SK-N-SH (cell line): ENCODE results near the gene CLIC6.

Experiments
- CHD2 ChIP-seq: fragments of 150-350 bp; IDR thresholded peaks from 2 replicates; pipeline ENCODE4 v1.6.1; 2018; ENCODE audit warnings: low read length; ENCODE audit not compliant: partially characterized antibody
- EP300 ChIP-seq, 2 experiments: IDR thresholded peaks; 2 replicates each; pipeline versions ENCODE4 v1.4.0 to v1.6.1; 2012; ENCODE audit warnings: borderline replicate concordance in 1 of 2, low read depth in 1 of 2, low read length in 1 of 2
- EZH2phosphoT487 ChIP-seq: fragments of 200-600 bp; sonication (generic); IDR thresholded peaks from 2 replicates; pipeline ENCODE4 v1.6.1; 2017; ENCODE audit warnings: low read depth, mixed run types, mild to moderate bottlenecking, antibody characterized with exemption, moderate library complexity, borderline replicate concordance
- JUND ChIP-seq: IDR thresholded peaks from 2 replicates; pipeline ENCODE4 v1.4.0; 2012
- POLR2AphosphoS5 ChIP-seq: IDR thresholded peaks from 2 replicates; pipeline ENCODE4 v1.6.1; 2012; ENCODE audit warnings: low read depth, low read length
- RFX5 ChIP-seq: IDR thresholded peaks from 2 replicates; pipeline ENCODE4 v1.6.1; 2012; ENCODE audit warnings: mild to moderate bottlenecking, improper control_type of control experiment, low read length
- SIN3A ChIP-seq: IDR thresholded peaks from 2 replicates; pipeline ENCODE4 v1.6.1; 2012; ENCODE audit warnings: low read depth, mild to moderate bottlenecking, low read length, moderate library complexity, borderline replicate concordance
- TAF1 ChIP-seq: IDR thresholded peaks from 2 replicates; pipeline ENCODE4 v1.6.1; 2012; ENCODE audit warnings: low read depth, mild to moderate bottlenecking, low read length, moderate library complexity, borderline replicate concordance
- YY1 ChIP-seq: IDR thresholded peaks from 2 replicates; pipeline ENCODE4 v1.4.0; 2012; ENCODE audit warnings: low read depth, mild to moderate bottlenecking
- TF ChIP-seq, protein P1 (sequence below): fragments of 200-600 bp; sonication (generic); IDR thresholded peaks from 2 replicates; pipeline ENCODE4 v1.6.1; 2017; ENCODE audit warnings: antibody characterized with exemption, mild to moderate bottlenecking, moderate library complexity
- TF ChIP-seq, protein P2 (sequence below): IDR thresholded peaks from 2 replicates; pipeline ENCODE4 v1.6.1; 2012; ENCODE audit warnings: mild to moderate bottlenecking, low read depth, low read length, moderate library complexity
- TF ChIP-seq, protein P3 (sequence below): fragments of 150-350 bp; IDR thresholded peaks from 2 replicates; pipeline ENCODE4 v1.6.1; 2016; ENCODE audit warnings: mild to moderate bottlenecking, low read depth, low read length
- TF ChIP-seq, protein P4 (sequence below): IDR thresholded peaks from 2 replicates; pipeline ENCODE4; 2012

DNA sequence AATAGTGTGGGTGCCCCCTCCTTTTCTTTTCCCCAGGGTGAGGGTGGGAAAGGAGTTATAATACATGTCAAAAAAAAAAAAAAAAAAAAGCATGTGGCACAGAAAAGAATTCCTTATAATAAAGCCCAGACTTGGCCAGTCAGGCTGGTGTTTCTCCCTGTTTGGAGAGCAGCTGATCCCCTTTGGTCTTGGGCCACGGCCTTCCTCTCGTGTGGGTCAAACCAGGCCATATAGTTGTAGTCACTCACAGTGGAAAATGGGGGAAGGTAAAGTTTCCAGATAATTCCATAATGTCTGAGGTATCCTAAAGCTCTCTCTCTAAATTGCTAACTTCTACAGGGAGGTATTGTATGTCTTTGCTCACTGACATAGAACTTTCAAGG is 22.0 kb downstream of the CLIC6 start:
- TF ChIP-seq, protein P1, sequence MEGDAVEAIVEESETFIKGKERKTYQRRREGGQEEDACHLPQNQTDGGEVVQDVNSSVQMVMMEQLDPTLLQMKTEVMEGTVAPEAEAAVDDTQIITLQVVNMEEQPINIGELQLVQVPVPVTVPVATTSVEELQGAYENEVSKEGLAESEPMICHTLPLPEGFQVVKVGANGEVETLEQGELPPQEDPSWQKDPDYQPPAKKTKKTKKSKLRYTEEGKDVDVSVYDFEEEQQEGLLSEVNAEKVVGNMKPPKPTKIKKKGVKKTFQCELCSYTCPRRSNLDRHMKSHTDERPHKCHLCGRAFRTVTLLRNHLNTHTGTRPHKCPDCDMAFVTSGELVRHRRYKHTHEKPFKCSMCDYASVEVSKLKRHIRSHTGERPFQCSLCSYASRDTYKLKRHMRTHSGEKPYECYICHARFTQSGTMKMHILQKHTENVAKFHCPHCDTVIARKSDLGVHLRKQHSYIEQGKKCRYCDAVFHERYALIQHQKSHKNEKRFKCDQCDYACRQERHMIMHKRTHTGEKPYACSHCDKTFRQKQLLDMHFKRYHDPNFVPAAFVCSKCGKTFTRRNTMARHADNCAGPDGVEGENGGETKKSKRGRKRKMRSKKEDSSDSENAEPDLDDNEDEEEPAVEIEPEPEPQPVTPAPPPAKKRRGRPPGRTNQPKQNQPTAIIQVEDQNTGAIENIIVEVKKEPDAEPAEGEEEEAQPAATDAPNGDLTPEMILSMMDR, result no peak
- TF ChIP-seq CHD2, result no peak
- no peak for TF ChIP-seq TAF1
- no peak for TF ChIP-seq RFX5
- TF ChIP-seq EP300 (IDR thresholded peaks at IDR 0.05; ENCODE audit: borderline replicate concordance in 1 of 2, low read depth in 1 of 2, low read length in 1 of 2), result no peak
- TF ChIP-seq, protein P2, sequence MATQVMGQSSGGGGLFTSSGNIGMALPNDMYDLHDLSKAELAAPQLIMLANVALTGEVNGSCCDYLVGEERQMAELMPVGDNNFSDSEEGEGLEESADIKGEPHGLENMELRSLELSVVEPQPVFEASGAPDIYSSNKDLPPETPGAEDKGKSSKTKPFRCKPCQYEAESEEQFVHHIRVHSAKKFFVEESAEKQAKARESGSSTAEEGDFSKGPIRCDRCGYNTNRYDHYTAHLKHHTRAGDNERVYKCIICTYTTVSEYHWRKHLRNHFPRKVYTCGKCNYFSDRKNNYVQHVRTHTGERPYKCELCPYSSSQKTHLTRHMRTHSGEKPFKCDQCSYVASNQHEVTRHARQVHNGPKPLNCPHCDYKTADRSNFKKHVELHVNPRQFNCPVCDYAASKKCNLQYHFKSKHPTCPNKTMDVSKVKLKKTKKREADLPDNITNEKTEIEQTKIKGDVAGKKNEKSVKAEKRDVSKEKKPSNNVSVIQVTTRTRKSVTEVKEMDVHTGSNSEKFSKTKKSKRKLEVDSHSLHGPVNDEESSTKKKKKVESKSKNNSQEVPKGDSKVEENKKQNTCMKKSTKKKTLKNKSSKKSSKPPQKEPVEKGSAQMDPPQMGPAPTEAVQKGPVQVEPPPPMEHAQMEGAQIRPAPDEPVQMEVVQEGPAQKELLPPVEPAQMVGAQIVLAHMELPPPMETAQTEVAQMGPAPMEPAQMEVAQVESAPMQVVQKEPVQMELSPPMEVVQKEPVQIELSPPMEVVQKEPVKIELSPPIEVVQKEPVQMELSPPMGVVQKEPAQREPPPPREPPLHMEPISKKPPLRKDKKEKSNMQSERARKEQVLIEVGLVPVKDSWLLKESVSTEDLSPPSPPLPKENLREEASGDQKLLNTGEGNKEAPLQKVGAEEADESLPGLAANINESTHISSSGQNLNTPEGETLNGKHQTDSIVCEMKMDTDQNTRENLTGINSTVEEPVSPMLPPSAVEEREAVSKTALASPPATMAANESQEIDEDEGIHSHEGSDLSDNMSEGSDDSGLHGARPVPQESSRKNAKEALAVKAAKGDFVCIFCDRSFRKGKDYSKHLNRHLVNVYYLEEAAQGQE, result no peak
- no peak for TF ChIP-seq POLR2AphosphoS5
- no peak for TF ChIP-seq YY1
- TF ChIP-seq, protein P3, sequence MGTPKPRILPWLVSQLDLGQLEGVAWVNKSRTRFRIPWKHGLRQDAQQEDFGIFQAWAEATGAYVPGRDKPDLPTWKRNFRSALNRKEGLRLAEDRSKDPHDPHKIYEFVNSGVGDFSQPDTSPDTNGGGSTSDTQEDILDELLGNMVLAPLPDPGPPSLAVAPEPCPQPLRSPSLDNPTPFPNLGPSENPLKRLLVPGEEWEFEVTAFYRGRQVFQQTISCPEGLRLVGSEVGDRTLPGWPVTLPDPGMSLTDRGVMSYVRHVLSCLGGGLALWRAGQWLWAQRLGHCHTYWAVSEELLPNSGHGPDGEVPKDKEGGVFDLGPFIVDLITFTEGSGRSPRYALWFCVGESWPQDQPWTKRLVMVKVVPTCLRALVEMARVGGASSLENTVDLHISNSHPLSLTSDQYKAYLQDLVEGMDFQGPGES, result no peak
- TF ChIP-seq JUND, result no peak
- TF ChIP-seq EZH2phosphoT487, result no peak
- no peak for TF ChIP-seq SIN3A
- TF ChIP-seq, protein P4, sequence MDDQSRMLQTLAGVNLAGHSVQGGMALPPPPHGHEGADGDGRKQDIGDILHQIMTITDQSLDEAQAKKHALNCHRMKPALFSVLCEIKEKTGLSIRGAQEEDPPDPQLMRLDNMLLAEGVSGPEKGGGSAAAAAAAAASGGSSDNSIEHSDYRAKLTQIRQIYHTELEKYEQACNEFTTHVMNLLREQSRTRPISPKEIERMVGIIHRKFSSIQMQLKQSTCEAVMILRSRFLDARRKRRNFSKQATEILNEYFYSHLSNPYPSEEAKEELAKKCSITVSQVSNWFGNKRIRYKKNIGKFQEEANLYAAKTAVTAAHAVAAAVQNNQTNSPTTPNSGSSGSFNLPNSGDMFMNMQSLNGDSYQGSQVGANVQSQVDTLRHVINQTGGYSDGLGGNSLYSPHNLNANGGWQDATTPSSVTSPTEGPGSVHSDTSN, result no peak
